Measurements from ENCODE around the gene NOX3.

Gene NOX3

DNA sequence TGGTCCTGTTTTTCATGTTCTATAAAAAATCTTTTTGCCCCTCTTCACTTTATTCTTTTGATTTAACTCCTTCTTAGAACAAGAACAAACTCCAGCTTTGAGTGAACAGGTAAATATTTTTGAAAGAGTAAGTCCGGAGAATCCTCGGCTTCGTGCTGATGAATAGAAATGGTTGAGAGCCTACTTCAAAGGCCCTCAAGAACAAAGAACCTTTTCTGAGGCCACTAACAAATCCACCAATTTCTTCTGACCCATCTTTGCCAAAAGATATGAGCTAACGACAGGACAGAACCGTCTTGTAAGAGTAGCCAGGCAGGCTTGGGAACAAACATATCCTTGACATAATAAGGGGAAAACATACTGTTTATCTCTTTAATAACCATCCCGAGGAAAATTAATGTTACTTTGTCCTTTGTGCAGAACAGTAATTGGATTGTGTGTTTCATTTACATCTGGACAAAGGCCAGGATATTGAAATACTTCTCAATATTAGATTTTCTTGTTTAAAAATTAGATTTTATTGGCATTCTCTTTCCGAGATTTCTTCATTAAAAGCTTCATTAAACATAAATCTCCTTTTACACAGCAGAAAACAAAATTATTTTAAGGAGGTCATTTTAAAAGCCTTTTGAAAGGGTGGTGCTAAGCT is 52.9 kb downstream of the NOX3 start:
- in situ Hi-C loops (cut with MboI; ENCODE audit: low sequenced_read_pairs): no loop called here

- in situ Hi-C loops (cut with MboI; ENCODE audit: low sequenced_read_pairs): no loop called here
Observed at GRCh38 chr6:155400654-155400965, 55.0 kb downstream of the NOX3 start.

GRCh38 chr6:155399745-155400653 is 55.6 kb downstream of the NOX3 start:
- in situ Hi-C loops (cut with MboI; ENCODE audit: low sequenced_read_pairs): no loop called here

DNA sequence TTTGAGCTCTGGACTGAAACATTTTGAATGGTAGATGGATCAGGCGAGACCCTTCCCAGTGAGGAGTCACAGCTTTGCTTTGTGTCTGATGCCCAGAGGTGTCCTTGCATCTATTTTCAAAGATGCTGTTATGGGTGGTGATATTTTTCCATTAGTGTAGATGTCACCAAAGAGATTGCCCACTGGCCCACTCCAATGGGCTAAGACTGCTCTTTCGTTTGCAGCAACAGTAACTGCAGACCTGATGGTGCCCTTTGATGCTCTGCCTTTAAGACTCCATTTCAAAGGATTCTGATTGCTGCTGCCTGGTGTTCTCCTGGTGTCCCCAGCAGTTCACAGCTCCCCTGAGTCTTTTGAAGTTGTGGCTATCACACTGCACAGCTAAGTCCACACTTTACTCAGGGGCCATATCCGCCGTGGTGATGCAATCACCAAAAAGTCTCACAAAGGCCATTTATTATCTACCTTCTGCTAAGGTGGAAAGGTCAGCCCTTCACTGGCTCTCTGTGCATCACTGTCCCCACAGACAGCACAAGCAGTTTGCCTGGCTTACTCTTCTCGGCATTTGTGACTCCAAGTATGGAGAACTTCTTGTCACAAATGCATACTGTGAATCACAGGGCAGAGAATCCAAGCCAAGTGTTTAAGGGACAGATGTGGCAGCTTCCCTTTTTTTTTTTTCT is 56.4 kb downstream of the NOX3 start:
- in situ Hi-C loops (cut with MboI; ENCODE audit: low sequenced_read_pairs): no loop called here

GRCh38 chr6:155398701-155399061 is 57.0 kb downstream of the NOX3 start:
- in situ Hi-C loops (cut with MboI; ENCODE audit: low sequenced_read_pairs): no loop called here

DNA sequence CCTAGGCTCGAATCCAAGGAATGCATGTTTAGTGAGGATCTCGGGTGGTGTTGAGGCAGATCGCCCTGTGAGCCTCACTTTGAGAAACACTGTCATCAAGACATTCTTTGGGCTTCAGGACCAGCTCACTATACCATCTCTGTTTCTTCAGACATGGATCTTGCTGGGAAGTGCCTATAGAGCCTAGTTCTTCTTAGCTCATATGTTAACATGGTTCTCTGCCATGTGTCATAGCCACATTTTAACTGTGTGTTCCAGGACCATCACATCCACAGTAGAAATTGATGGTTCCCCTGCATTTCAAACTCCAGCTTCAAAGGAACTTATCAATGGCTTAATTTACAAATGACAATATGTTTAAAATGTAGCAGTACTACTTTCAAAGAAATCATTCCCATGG is 57.4 kb downstream of the NOX3 start:
- in situ Hi-C loops (cut with MboI; ENCODE audit: low sequenced_read_pairs): no loop called here

GRCh38 chr6:155397172-155397705 is 58.4 kb downstream of the NOX3 start:
- in situ Hi-C loops (cut with MboI; ENCODE audit: low sequenced_read_pairs): no loop called here

- in situ Hi-C loops (cut with MboI; ENCODE audit: low sequenced_read_pairs): no loop called here
Observed at GRCh38 chr6:155396605-155397004, 59.0 kb downstream of the NOX3 start.

GRCh38 chr6:155395339-155395738 is 60.3 kb downstream of the NOX3 start:
- in situ Hi-C loops (cut with MboI; ENCODE audit: low sequenced_read_pairs): no loop called here

DNA sequence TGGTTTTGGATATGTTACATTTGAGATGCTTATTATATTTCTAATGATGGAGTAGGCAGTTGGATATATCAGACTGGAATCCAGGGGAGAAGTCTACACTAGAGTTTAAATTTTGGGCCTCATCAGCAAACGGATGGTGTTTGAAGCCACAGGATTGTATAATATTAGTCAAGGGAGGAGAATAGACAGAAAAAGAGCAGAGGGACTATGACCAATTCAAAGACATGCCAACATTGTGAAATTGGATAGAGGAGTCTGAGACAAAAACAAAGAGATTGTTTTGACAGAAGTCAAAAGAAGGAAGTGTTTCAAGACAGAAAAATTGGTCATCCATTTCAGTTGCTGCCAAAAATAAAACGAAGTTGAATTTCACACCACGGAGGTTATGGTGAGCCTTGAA is 66.5 kb downstream of the NOX3 start:
- in situ Hi-C loops (cut with MboI; ENCODE audit: low sequenced_read_pairs): no loop called here

- in situ Hi-C loops (cut with MboI; ENCODE audit: low sequenced_read_pairs): no loop called here
Observed at GRCh38 chr6:155388591-155388990, 67.0 kb downstream of the NOX3 start.

DNA sequence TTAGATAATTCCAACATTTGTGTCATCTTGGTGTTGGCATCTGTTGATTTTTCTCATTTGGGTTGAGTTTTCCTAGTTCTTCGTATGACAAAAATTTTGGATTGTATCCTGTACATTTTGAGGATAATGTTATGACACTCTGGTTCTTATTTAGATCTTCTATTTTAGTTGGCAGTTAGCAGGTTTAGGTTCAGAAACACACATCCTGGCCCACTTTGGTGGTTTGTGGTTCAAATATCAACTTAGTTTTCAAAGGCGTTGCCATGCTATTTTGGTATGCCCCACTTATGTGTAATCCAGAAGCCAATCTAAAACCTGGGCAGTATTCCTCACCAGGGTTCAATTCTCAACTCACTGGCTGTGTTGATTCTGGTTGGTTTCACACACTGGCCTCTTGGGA is 68.2 kb downstream of the NOX3 start:
- in situ Hi-C loops (cut with MboI; ENCODE audit: low sequenced_read_pairs): no loop called here

GRCh38 chr6:155384321-155384952 is 71.2 kb downstream of the NOX3 start:
- in situ Hi-C loops (cut with MboI; ENCODE audit: low sequenced_read_pairs): no loop called here

GRCh38 chr6:155383913-155384312 is 71.7 kb downstream of the NOX3 start:
- in situ Hi-C loops (cut with MboI; ENCODE audit: low sequenced_read_pairs): no loop called here

GRCh38 chr6:155382338-155382685 is 73.3 kb downstream of the NOX3 start:
- in situ Hi-C loops (cut with MboI; ENCODE audit: low sequenced_read_pairs): no loop called here

DNA sequence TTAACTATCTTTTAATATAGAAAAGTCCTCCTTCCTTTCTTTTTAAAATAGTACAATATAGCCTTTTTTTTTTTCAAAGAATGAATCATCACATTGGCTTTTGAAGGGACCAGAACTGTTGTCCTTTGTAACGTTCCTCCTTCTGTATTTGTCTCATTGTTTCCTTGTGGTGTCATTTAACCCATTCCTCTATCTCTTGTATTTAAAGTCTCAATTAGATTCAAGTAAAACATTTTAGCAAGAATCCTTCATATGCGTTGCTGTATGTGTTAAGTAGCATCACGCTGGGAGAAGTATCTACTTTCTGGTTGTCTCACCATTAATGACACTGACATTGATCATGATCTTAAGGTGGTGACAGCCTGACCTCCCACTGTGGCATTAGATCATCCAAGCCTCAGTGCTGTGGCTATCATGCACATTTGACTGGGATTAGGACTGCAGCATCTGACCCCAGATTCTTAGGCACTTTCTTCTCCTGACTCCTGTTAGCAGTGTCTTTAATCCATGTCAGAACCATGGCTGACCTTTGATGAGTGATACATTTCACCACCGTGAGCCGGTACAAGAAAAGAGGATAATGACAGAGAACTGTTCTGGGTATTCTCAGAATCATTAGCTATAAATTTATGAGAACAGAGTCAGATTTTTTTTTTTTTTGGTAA is 73.8 kb downstream of the NOX3 start:
- in situ Hi-C loops (cut with MboI; ENCODE audit: low sequenced_read_pairs): no loop called here

DNA sequence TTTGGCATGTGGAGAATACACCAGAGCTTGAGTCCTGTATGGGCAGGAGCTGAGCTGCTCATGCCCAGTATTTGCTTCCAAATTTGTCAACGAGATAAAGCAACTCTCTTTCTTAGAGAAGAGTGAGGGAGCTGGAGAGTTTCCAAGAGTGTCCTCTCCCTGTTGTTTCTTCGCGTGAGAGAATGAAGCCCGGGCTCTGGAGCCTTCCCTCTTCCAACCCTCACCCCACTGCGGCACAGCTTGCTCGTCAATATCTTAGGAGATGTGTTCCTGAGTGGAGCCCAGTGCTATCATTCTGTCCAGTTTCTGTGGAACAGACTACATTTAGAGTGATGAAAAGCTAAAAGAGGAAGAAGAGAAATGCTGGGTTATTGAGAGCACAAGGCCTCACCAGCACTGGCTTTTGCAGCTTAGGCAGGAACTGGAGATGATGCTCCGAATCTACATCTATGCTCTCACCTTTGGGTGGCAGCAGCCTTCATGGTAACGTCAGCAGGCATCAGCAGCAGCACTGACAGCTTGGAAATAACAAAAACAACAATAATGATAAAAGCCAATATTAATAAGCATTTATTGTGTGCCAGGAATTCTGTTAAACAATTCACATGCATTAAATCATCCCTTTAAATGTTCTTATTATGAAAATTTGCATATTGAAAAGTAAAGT is 74.8 kb downstream of the NOX3 start:
- in situ Hi-C loops (cut with MboI; ENCODE audit: low sequenced_read_pairs): no loop called here

DNA sequence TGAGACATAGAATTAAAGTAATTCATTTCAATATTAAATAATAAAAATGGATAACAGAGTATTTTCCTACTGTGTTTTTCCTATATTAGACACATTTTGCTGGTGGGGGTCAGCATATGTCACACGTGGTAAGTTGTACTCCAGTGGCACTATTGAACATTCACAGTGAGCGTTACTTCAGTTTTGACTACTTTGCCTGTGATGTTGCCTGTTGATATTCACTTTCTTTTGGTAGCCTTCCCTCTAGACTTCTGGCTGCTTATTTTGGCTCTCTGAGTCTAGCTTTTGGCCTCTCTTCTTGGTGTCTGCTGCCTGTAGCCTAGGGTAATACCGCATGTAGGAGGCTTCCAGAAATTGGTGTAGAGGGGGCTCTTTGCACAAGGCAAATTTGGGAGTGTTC is 76.9 kb downstream of the NOX3 start:
- in situ Hi-C loops (cut with MboI; ENCODE audit: low sequenced_read_pairs): no loop called here

GRCh38 chr6:155378276-155378675 is 77.4 kb downstream of the NOX3 start:
- in situ Hi-C loops (cut with MboI; ENCODE audit: low sequenced_read_pairs): no loop called here

GRCh38 chr6:155377061-155377460 is 78.6 kb downstream of the NOX3 start:
- in situ Hi-C loops (cut with MboI; ENCODE audit: low sequenced_read_pairs): no loop called here
